NCI-H1105 (cell line): Measurements from ENCODE around the gene THADA.

Source experiments
- DNase-seq: peaks from one replicate; lab custom pipeline; 2025; lab: John Stamatoyannopoulos, UW

Gene THADA

GRCh38 chr2:43186321-43186678 is 409.5 kb downstream of the THADA start:
- DNase-seq, result no peak

- no peak for DNase-seq
Measured at GRCh38 chr2:43185146-43185545, 410.7 kb downstream of the THADA start.

GRCh38 chr2:43184339-43184895 is 411.4 kb downstream of the THADA start:
- no peak for DNase-seq

GRCh38 chr2:43183743-43184142 is 412.1 kb downstream of the THADA start:
- DNase-seq, result no peak

GRCh38 chr2:43180897-43181296 is 414.9 kb downstream of the THADA start:
- no peak for DNase-seq
